H9 (cell line): Measurements from ENCODE around the gene GPS1. TPM values are rescaled to one million over a fixed set of nuclear protein-coding genes. Genes with fewer than 3 reads are reported as not detected.

Experiments
- DNase-seq: peaks from one replicate; pipeline ENCODE4 v3.0.0-alpha.2; 2017
- H2AFZ ChIP-seq: one replicate; pipeline ENCODE4 v1.6.1; 2013; ENCODE audit warnings: mild to moderate bottlenecking, low read length, control low read depth, moderate library complexity
- H2AK5ac ChIP-seq: 2 replicates; pipeline ENCODE4 v1.6.1; 2013; ENCODE audit warnings: low read length, control low read depth, mixed read lengths; ENCODE audit not compliant: insufficient read length
- H2BK120ac ChIP-seq: one replicate; pipeline ENCODE4 v1.6.1; 2013; ENCODE audit warnings: low read depth, mild to moderate bottlenecking, low read length, control low read depth, inconsistent platforms; ENCODE audit not compliant: poor library complexity, severe bottlenecking
- H2BK12ac ChIP-seq: 2 replicates; pipeline ENCODE4 v1.6.1; 2013; ENCODE audit warnings: low read length, control low read depth, mixed read lengths, low read depth; ENCODE audit not compliant: insufficient read length
- H2BK15ac ChIP-seq: 2 replicates; pipeline ENCODE4 v1.6.1; 2013; ENCODE audit warnings: low read depth, low read length, control low read depth
- H2BK20ac ChIP-seq: one replicate; pipeline ENCODE4 v1.6.1; 2013; ENCODE audit warnings: low read depth, mild to moderate bottlenecking, low read length, control low read depth, inconsistent platforms; ENCODE audit not compliant: poor library complexity, severe bottlenecking
- H2BK5ac ChIP-seq: 2 replicates; pipeline ENCODE4 v1.6.1; 2013; ENCODE audit warnings: low read length, control low read depth, mixed read lengths; ENCODE audit not compliant: insufficient read length
- H3K14ac ChIP-seq: 2 replicates; pipeline ENCODE4 v1.6.1; 2013; ENCODE audit warnings: low read length, control low read depth; ENCODE audit not compliant: insufficient read depth
- H3K18ac ChIP-seq: 2 replicates; pipeline ENCODE4 v1.6.1; 2013; ENCODE audit warnings: low read depth, mild to moderate bottlenecking, mixed read lengths, low read length, control low read depth; ENCODE audit not compliant: insufficient read length
- H3K23ac ChIP-seq: 2 replicates; pipeline ENCODE4 v1.6.1; 2013; ENCODE audit warnings: low read length, control low read depth, mixed read lengths, low read depth; ENCODE audit not compliant: insufficient read length
- H3K23me2 ChIP-seq: 2 replicates; pipeline ENCODE4 v1.6.1; 2013; ENCODE audit warnings: low read depth, mild to moderate bottlenecking, mixed read lengths, low read length, control low read depth; ENCODE audit not compliant: insufficient read length, poor library complexity, severe bottlenecking
- H3K27ac ChIP-seq: 2 replicates; pipeline ENCODE4 v1.5.1; 2013; ENCODE audit warnings: low read length, control low read depth, mixed read lengths, low read depth; ENCODE audit not compliant: insufficient read length
- H3K27me3 ChIP-seq: 2 replicates; pipeline ENCODE4 v1.6.1; 2013; ENCODE audit warnings: low read length, control low read depth, inconsistent platforms; ENCODE audit not compliant: insufficient read depth
- H3K4ac ChIP-seq: 2 replicates; pipeline ENCODE4 v1.6.1; 2013; ENCODE audit warnings: low read depth, mild to moderate bottlenecking, control low read depth, inconsistent platforms, low read length, moderate library complexity
- H3K4me1 ChIP-seq: 2 replicates; pipeline ENCODE4 v1.6.1; 2013; ENCODE audit warnings: low read length, control low read depth, inconsistent platforms; ENCODE audit not compliant: insufficient read depth
- H3K4me2 ChIP-seq: 2 replicates; pipeline ENCODE4 v1.6.1; 2013; ENCODE audit warnings: low read length, control low read depth, mixed read lengths; ENCODE audit not compliant: insufficient read length, insufficient read depth
- H3K56ac ChIP-seq: 2 replicates; pipeline ENCODE4 v1.6.1; 2013; ENCODE audit warnings: low read depth, mild to moderate bottlenecking, mixed read lengths, low read length, control low read depth; ENCODE audit not compliant: insufficient read length
- H3K79me1 ChIP-seq: 2 replicates; pipeline ENCODE4 v1.6.1; 2013; ENCODE audit warnings: low read depth, mild to moderate bottlenecking, moderate library complexity, low read length, control low read depth, inconsistent platforms; ENCODE audit not compliant: insufficient read depth, poor library complexity, severe bottlenecking
- H3K79me2 ChIP-seq: 2 replicates; pipeline ENCODE4 v1.6.1; 2013; ENCODE audit warnings: low read length, control low read depth, inconsistent platforms; ENCODE audit not compliant: insufficient read depth
- H3K9ac ChIP-seq: 2 replicates; pipeline ENCODE4 v1.6.1; 2013; ENCODE audit warnings: low read length, control low read depth, mixed read lengths; ENCODE audit not compliant: insufficient read length; ENCODE audit errors: extremely low read depth
- H3K9me3 ChIP-seq: one replicate; pipeline ENCODE4 v1.6.1; 2013; ENCODE audit warnings: low read depth, low read length, inconsistent platforms; ENCODE audit not compliant: control insufficient read depth
- H3T11ph ChIP-seq: one replicate; pipeline ENCODE4 v1.6.1; 2013; ENCODE audit warnings: mild to moderate bottlenecking, low read length, control low read depth, inconsistent platforms
- H4K20me1 ChIP-seq: one replicate; pipeline ENCODE4 v1.6.1; 2013; ENCODE audit not compliant: control insufficient read depth, insufficient read length, insufficient read depth
- H4K5ac ChIP-seq: 2 replicates; pipeline ENCODE4 v1.6.1; 2013; ENCODE audit warnings: low read depth, mild to moderate bottlenecking, mixed read lengths, low read length, control low read depth; ENCODE audit not compliant: insufficient read length
- H4K8ac ChIP-seq: replicated peaks from 2 replicates; pipeline ENCODE4 v1.6.1; 2013; ENCODE audit warnings: low read length, control low read depth, mixed read lengths, low read depth; ENCODE audit not compliant: insufficient read length
- H4K91ac ChIP-seq: 2 replicates; pipeline ENCODE4 v1.6.1; 2013; ENCODE audit warnings: low read depth, mild to moderate bottlenecking, moderate library complexity, mixed read lengths, low read length, control low read depth; ENCODE audit not compliant: insufficient read length
- H3K27ac Mint-ChIP-seq, 3 experiments: 2 replicates in 2 of 3; 3 replicates in 1 of 3; pipeline ENCODE4 v1.8.0; 2020 to 2021; ENCODE audit warnings: mixed read lengths in 3 of 3, mild to moderate bottlenecking in 1 of 3, moderate library complexity in 1 of 3
- H3K27me3 Mint-ChIP-seq: 2 replicates; pipeline ENCODE4 v1.8.0; 2021; ENCODE audit warnings: low read depth, mild to moderate bottlenecking, moderate library complexity, mixed read lengths
- H3K36me3 Mint-ChIP-seq, 3 experiments: 2 replicates in 2 of 3; 3 replicates in 1 of 3; pipeline ENCODE4 v1.8.0; 2020 to 2021; ENCODE audit warnings: low read depth in 3 of 3, mixed read lengths in 3 of 3; ENCODE audit not compliant: insufficient read depth in 1 of 3
- H3K4me1 Mint-ChIP-seq, 2 experiments: 2 replicates each; pipeline ENCODE4 v1.8.0; 2020; ENCODE audit warnings: mixed read lengths in 2 of 2
- H3K4me3 Mint-ChIP-seq, 2 experiments: 2 replicates in 1 of 2; 3 replicates in 1 of 2; pipeline ENCODE4 v1.8.0; 2020 to 2021; ENCODE audit warnings: mild to moderate bottlenecking in 2 of 2, mixed read lengths in 2 of 2, moderate library complexity in 1 of 2
- H3K9me3 Mint-ChIP-seq, 2 experiments: 2 replicates in 1 of 2; 3 replicates in 1 of 2; pipeline ENCODE4 v1.8.0; 2020; ENCODE audit warnings: mild to moderate bottlenecking in 2 of 2, mixed read lengths in 2 of 2, moderate library complexity in 1 of 2
- CTCF ChIP-seq: fragments of 200-600 bp; sonication (generic); conservative IDR thresholded peaks from 3 replicates; pipeline ENCODE4 v1.8.0; 2021; ENCODE audit warnings: antibody characterized with exemption, mild to moderate bottlenecking
- WGBS: extraction: QIAGEN DNeasy Blood & Tissue Kit; methylation state at CpG from one replicate; pipeline ENCODE4 v1.1.7; 2013; ENCODE audit warnings: missing lambda C conversion rate, low lambda C conversion rate, mixed read lengths; ENCODE audit not compliant: insufficient read length; ENCODE audit errors: extremely low coverage; 5-methylcytosine and 5-hydroxymethylcytosine counted together
- total RNA-seq: library from RNA; stranded (reverse); gene quantifications from 2 replicates; pipeline ENCODE4 v1.2.1, GENCODE V29; 2021

The GPS1 gene
- total RNA-seq, 1 experiment from 2014 or later, result 164 TPM

- WGBS, result no CpG with 5 or more reads among the region's 24 CpGs
- no peak overlapping the region for H2BK20ac ChIP-seq
- no peak overlapping the region for H4K8ac ChIP-seq
- Mint-ChIP-seq H3K4me1 (peaks cover 7 to 10% of the 10 kb centered on the region in 2 experiments), H3K4me3 (no peak overlapping the region), H3K36me3 (peaks cover 2 to 8% (median 3%) of the 10 kb centered on the region in 3 experiments; a peak in 4 of 7 replicates), H3K27ac (0 out of 7 replicates have a peak overlapping the region, but pooled peaks of 1 of the 3 experiments have one; percentile 40), H3K27me3 (no peaks in the 10 kb centered on the region), H3K9me3 (no peaks in the 10 kb centered on the region)
- no peak overlapping the region for H3T11ph ChIP-seq
- no peak overlapping the region for H3K9ac ChIP-seq
- no peak overlapping the region for H2BK5ac ChIP-seq
- H3K4ac ChIP-seq, result no peak overlapping the region
- H3K4me1 ChIP-seq, result no peaks in the 10 kb centered on the region
- no peaks in the 10 kb centered on the region for H3K9me3 ChIP-seq
- no peak overlapping the region for H2BK15ac ChIP-seq
- TF ChIP-seq CTCF, result no peak
- no peak overlapping the region for H3K18ac ChIP-seq
- H2BK120ac ChIP-seq, result no peak overlapping the region
- no peak for DNase-seq
- no peak overlapping the region for H3K14ac ChIP-seq
- no peaks in the 10 kb centered on the region for H4K20me1 ChIP-seq
- H2BK12ac ChIP-seq, result no peak overlapping the region
- peaks cover 2% of the 10 kb centered on the region for H3K23me2 ChIP-seq
- no peak overlapping the region for H3K4me2 ChIP-seq
- no peak overlapping the region for H2AFZ ChIP-seq
- no peaks in the 10 kb centered on the region for H3K27me3 ChIP-seq
- H3K27ac ChIP-seq, result no peak overlapping the region
- no peak overlapping the region for H3K56ac ChIP-seq
- no peak overlapping the region for H4K5ac ChIP-seq
- H3K79me1 ChIP-seq, result no peaks in the 10 kb centered on the region
- no peak overlapping the region for H4K91ac ChIP-seq
- no peaks in the 10 kb centered on the region for H3K79me2 ChIP-seq
- no peak overlapping the region for H2AK5ac ChIP-seq
- no peak overlapping the region for H3K23ac ChIP-seq
These were observed 34.7 kb upstream of the GPS1 start for GRCh38 chr17:82016875-82017459.
